GM12891 (cell line): Measurements from ENCODE around the gene BDH1.

Experiments
- POLR2A ChIP-seq: IDR thresholded peaks from 2 replicates; pipeline ENCODE4 v1.6.1; 2011; ENCODE audit warnings: low read depth, low read length, control low read depth
- POLR2AphosphoS5 ChIP-seq: IDR thresholded peaks from 2 replicates; pipeline ENCODE4 v1.6.1; 2011; ENCODE audit warnings: low read depth, low read length, control low read depth

GRCh38 chr3:197460639-197461038 is 95.1 kb downstream of the BDH1 start:
- TF ChIP-seq POLR2AphosphoS5 (no peak), POLR2A (no peak)
